Measurements from ENCODE around the gene HECTD1.

The HECTD1 gene

GRCh38 chr14:31127690-31128089 lies 79.9 kb downstream of the HECTD1 start:
- Histone ChIP-seq H3K36me3 (ENCODE audit: control insufficient read depth in 1 of 2, insufficient read depth in 2 of 2, low read length in 2 of 2) (peaks cover 20 to 22% of the 10 kb centered on the region in 2 experiments), H3K18ac (ENCODE audit: low read length) (no peak overlapping the region), H3K4me1 (ENCODE audit: control insufficient read depth in 1 of 2, insufficient read depth in 2 of 2, low read length in 2 of 2) (no peaks in the 10 kb centered on the region), H3K27me3 (ENCODE audit: insufficient read depth, low read length) (no peaks in the 10 kb centered on the region), H3K9me3 (ENCODE audit: insufficient read depth, low read depth, low read length) (no peaks in the 10 kb centered on the region), H3K27ac (ENCODE audit: low read depth, low read length) (no peak overlapping the region), H4K8ac (ENCODE audit: low read depth, low read length) (no peak overlapping the region), H4K91ac (ENCODE audit: low read depth, low read length) (no peak overlapping the region), H3K23ac (ENCODE audit: low read length) (no peak overlapping the region), H3K9ac (ENCODE audit: low read length) (no peak overlapping the region), H2AFZ (ENCODE audit: insufficient read depth, low read length, poor library complexity) (no peak overlapping the region), H4K12ac (ENCODE audit: low read depth, low read length) (no peak overlapping the region), H3K79me1 (ENCODE audit: low read length) (no peaks in the 10 kb centered on the region), H3K4ac (ENCODE audit: low read depth, low read length) (no peak overlapping the region), H2BK12ac (ENCODE audit: low read length) (no peak overlapping the region), H2BK120ac (ENCODE audit: insufficient read depth, low read length, poor library complexity) (no peak overlapping the region), H2AK5ac (ENCODE audit: low read length) (no peak overlapping the region), H3K79me2 (ENCODE audit: control insufficient read depth, insufficient read depth, low read length, poor library complexity) (no peaks in the 10 kb centered on the region), H3K4me3 (ENCODE audit: low read depth, low read length) (no peak overlapping the region), H3K14ac (ENCODE audit: low read length) (no peak overlapping the region), H3K4me2 (ENCODE audit: low read length) (no peak overlapping the region), H2BK5ac (ENCODE audit: low read depth, low read length, poor library complexity) (no peak overlapping the region)
- no peak for DNase-seq

GRCh38 chr14:31126680-31127079 lies 80.9 kb downstream of the HECTD1 start:
- Histone ChIP-seq H4K8ac (ENCODE audit: low read depth, low read length) (no peak overlapping the region), H4K12ac (ENCODE audit: low read depth, low read length) (no peak overlapping the region), H3K79me2 (ENCODE audit: control insufficient read depth, insufficient read depth, low read length, poor library complexity) (no peaks in the 10 kb centered on the region), H2AK5ac (ENCODE audit: low read length) (no peak overlapping the region), H3K4me1 (ENCODE audit: control insufficient read depth in 1 of 2, insufficient read depth in 2 of 2, low read length in 2 of 2) (no peaks in the 10 kb centered on the region), H3K4me2 (ENCODE audit: low read length) (no peak overlapping the region), H3K4ac (ENCODE audit: low read depth, low read length) (no peak overlapping the region), H3K9ac (ENCODE audit: low read length) (no peak overlapping the region), H4K91ac (ENCODE audit: low read depth, low read length) (no peak overlapping the region), H3K27ac (ENCODE audit: low read depth, low read length) (no peak overlapping the region), H3K27me3 (ENCODE audit: insufficient read depth, low read length) (no peaks in the 10 kb centered on the region), H3K14ac (ENCODE audit: low read length) (no peak overlapping the region), H3K9me3 (ENCODE audit: insufficient read depth, low read depth, low read length) (peaks cover 3% of the 10 kb centered on the region), H2AFZ (ENCODE audit: insufficient read depth, low read length, poor library complexity) (no peak overlapping the region), H3K23ac (ENCODE audit: low read length) (no peak overlapping the region), H3K79me1 (ENCODE audit: low read length) (no peaks in the 10 kb centered on the region), H2BK12ac (ENCODE audit: low read length) (no peak overlapping the region), H2BK5ac (ENCODE audit: low read depth, low read length, poor library complexity) (no peak overlapping the region), H2BK120ac (ENCODE audit: insufficient read depth, low read length, poor library complexity) (no peak overlapping the region), H3K4me3 (ENCODE audit: low read depth, low read length) (no peak overlapping the region), H3K18ac (ENCODE audit: low read length) (no peak overlapping the region), H3K36me3 (ENCODE audit: control insufficient read depth in 1 of 2, insufficient read depth in 2 of 2, low read length in 2 of 2) (peaks cover 23 to 28% of the 10 kb centered on the region in 2 experiments)
- DNase-seq: no peak
- no CpG with 5 or more reads among the region's 7 CpGs for WGBS (ENCODE audit: extremely low coverage, insufficient coverage, insufficient read length)

- Histone ChIP-seq H2AK5ac (ENCODE audit: low read length) (no peak overlapping the region), H3K9ac (ENCODE audit: low read length) (no peak overlapping the region), H3K79me1 (ENCODE audit: low read length) (no peaks in the 10 kb centered on the region), H2AFZ (ENCODE audit: insufficient read depth, low read length, poor library complexity) (no peak overlapping the region), H2BK120ac (ENCODE audit: insufficient read depth, low read length, poor library complexity) (no peak overlapping the region), H3K27ac (ENCODE audit: low read depth, low read length) (no peak overlapping the region), H3K36me3 (ENCODE audit: control insufficient read depth in 1 of 2, insufficient read depth in 2 of 2, low read length in 2 of 2) (peaks cover 27 to 35% of the 10 kb centered on the region in 2 experiments), H3K4ac (ENCODE audit: low read depth, low read length) (no peak overlapping the region), H3K79me2 (ENCODE audit: control insufficient read depth, insufficient read depth, low read length, poor library complexity) (no peaks in the 10 kb centered on the region), H4K91ac (ENCODE audit: low read depth, low read length) (no peak overlapping the region), H3K27me3 (ENCODE audit: insufficient read depth, low read length) (no peaks in the 10 kb centered on the region), H3K18ac (ENCODE audit: low read length) (no peak overlapping the region), H3K9me3 (ENCODE audit: insufficient read depth, low read depth, low read length) (peaks cover 3% of the 10 kb centered on the region), H4K12ac (ENCODE audit: low read depth, low read length) (no peak overlapping the region), H3K4me3 (ENCODE audit: low read depth, low read length) (no peak overlapping the region), H2BK5ac (ENCODE audit: low read depth, low read length, poor library complexity) (no peak overlapping the region), H3K23ac (ENCODE audit: low read length) (no peak overlapping the region), H3K4me1 (ENCODE audit: control insufficient read depth in 1 of 2, insufficient read depth in 2 of 2, low read length in 2 of 2) (no peaks in the 10 kb centered on the region), H3K14ac (ENCODE audit: low read length) (no peak overlapping the region), H2BK12ac (ENCODE audit: low read length) (no peak overlapping the region), H3K4me2 (ENCODE audit: low read length) (no peak overlapping the region), H4K8ac (ENCODE audit: low read depth, low read length) (no peak overlapping the region)
- no CpG with 5 or more reads among the region's 6 CpGs for WGBS (ENCODE audit: extremely low coverage, insufficient coverage, insufficient read length)
- DNase-seq: no peak
These were observed 82.4 kb downstream of the HECTD1 start for GRCh38 chr14:31125231-31125630.

- H3K79me2 ChIP-seq (ENCODE audit: control insufficient read depth, insufficient read depth, low read length, poor library complexity): no peaks in the 10 kb centered on the region
- H2BK120ac ChIP-seq (ENCODE audit: insufficient read depth, low read length, poor library complexity): no peak overlapping the region
- no peak overlapping the region for H4K8ac ChIP-seq (ENCODE audit: low read depth, low read length)
- H3K4ac ChIP-seq (ENCODE audit: low read depth, low read length): no peak overlapping the region
- H4K12ac ChIP-seq (ENCODE audit: low read depth, low read length): no peak overlapping the region
- H3K23ac ChIP-seq (ENCODE audit: low read length): no peak overlapping the region
- no peak overlapping the region for H2BK12ac ChIP-seq (ENCODE audit: low read length)
- H3K9me3 ChIP-seq (ENCODE audit: insufficient read depth, low read depth, low read length): peaks cover 3% of the 10 kb centered on the region
- H3K4me1 ChIP-seq (ENCODE audit: control insufficient read depth in 1 of 2, insufficient read depth in 2 of 2, low read length in 2 of 2): no peaks in the 10 kb centered on the region
- H3K4me2 ChIP-seq (ENCODE audit: low read length): no peak overlapping the region
- WGBS (ENCODE audit: extremely low coverage, insufficient coverage, insufficient read length): no CpG with 5 or more reads among the region's 3 CpGs
- no peak overlapping the region for H2BK5ac ChIP-seq (ENCODE audit: low read depth, low read length, poor library complexity)
- no peak overlapping the region for H3K14ac ChIP-seq (ENCODE audit: low read length)
- no peak overlapping the region for H3K4me3 ChIP-seq (ENCODE audit: low read depth, low read length)
- H3K79me1 ChIP-seq (ENCODE audit: low read length): no peaks in the 10 kb centered on the region
- no peak overlapping the region for H2AK5ac ChIP-seq (ENCODE audit: low read length)
- no peak overlapping the region for H3K27ac ChIP-seq (ENCODE audit: low read depth, low read length)
- no peak for DNase-seq
- H3K9ac ChIP-seq (ENCODE audit: low read length): no peak overlapping the region
- peaks cover 27 to 33% of the 10 kb centered on the region in 2 experiments for H3K36me3 ChIP-seq (ENCODE audit: control insufficient read depth in 1 of 2, insufficient read depth in 2 of 2, low read length in 2 of 2)
- H3K18ac ChIP-seq (ENCODE audit: low read length): no peak overlapping the region
- H4K91ac ChIP-seq (ENCODE audit: low read depth, low read length): no peak overlapping the region
- no peak overlapping the region for H2AFZ ChIP-seq (ENCODE audit: insufficient read depth, low read length, poor library complexity)
- H3K27me3 ChIP-seq (ENCODE audit: insufficient read depth, low read length): no peaks in the 10 kb centered on the region
These were observed 83.4 kb downstream of the HECTD1 start for GRCh38 chr14:31124197-31124596.
